DND-41 (cell line): ENCODE measurements around the gene EIPR1.
A peak's percentile ranks its signal among the peaks of the same experiment; 100 is the strongest.

ENCODE experiments used
- ATAC-seq: fragments of 200-7000 bp; cut with Tn5 transposase; 3 replicates; pipeline ENCODE4 v1.9.1; 2021; ENCODE audit warnings: low read depth; ENCODE audit not compliant: insufficient read depth
- DNase-seq: peaks from one replicate; pipeline ENCODE4 v3.0.0-alpha.2; 2020
- H2AFZ ChIP-seq: 2 replicates; pipeline ENCODE4 v1.6.0; 2012; ENCODE audit warnings: low read depth, low read length
- H3K27ac ChIP-seq: 2 replicates; pipeline ENCODE4 v1.5.1; 2012; ENCODE audit warnings: low read length, inconsistent platforms
- H3K27me3 ChIP-seq: fragments of 200-600 bp; sonication (generic); 2 replicates; pipeline ENCODE4 v1.6.0; 2012; ENCODE audit warnings: low read length, mild to moderate bottlenecking, inconsistent platforms; ENCODE audit not compliant: insufficient read depth, poor library complexity
- H3K36me3 ChIP-seq: 2 replicates; pipeline ENCODE4 v1.5.1; 2012; ENCODE audit warnings: low read length, inconsistent platforms; ENCODE audit not compliant: insufficient read depth
- H3K4me1 ChIP-seq: 2 replicates; pipeline ENCODE4 v1.5.1; 2012; ENCODE audit warnings: mild to moderate bottlenecking, low read length; ENCODE audit not compliant: insufficient read depth
- H3K4me2 ChIP-seq: 2 replicates; pipeline ENCODE4 v1.6.0; 2012; ENCODE audit warnings: mild to moderate bottlenecking, moderate library complexity, low read length, inconsistent platforms; ENCODE audit not compliant: insufficient read depth
- H3K4me3 ChIP-seq, 2 experiments: fragments of 200-600 bp in 1 of 2; shearing (Covaris generic) in 1 of 2; 2 replicates each; pipeline ENCODE4 v1.5.1; 2012 to 2016; ENCODE audit warnings: inconsistent platforms in 2 of 2, low read length in 2 of 2, mild to moderate bottlenecking in 2 of 2, low read depth in 1 of 2, moderate library complexity in 1 of 2
- H3K79me2 ChIP-seq: 2 replicates; pipeline ENCODE4 v1.6.0; 2012; ENCODE audit warnings: low read length, inconsistent platforms; ENCODE audit not compliant: insufficient read depth
- H3K9ac ChIP-seq: 2 replicates; pipeline ENCODE4 v1.6.0; 2012; ENCODE audit warnings: low read depth, mild to moderate bottlenecking, inconsistent platforms, low read length, moderate library complexity
- H3K9me3 ChIP-seq: 2 replicates; pipeline ENCODE4 v1.5.1; 2012; ENCODE audit warnings: low read length, moderate library complexity, mild to moderate bottlenecking, inconsistent platforms; ENCODE audit not compliant: insufficient read depth, severe bottlenecking
- H4K20me1 ChIP-seq: 2 replicates; pipeline ENCODE4 v1.6.0; 2012; ENCODE audit warnings: low read length; ENCODE audit not compliant: insufficient read depth
- EZH2 ChIP-seq: IDR thresholded peaks from 3 replicates; pipeline ENCODE4 v1.6.1; 2012; ENCODE audit warnings: borderline replicate concordance, low read depth, mild to moderate bottlenecking, moderate library complexity, low read length, inconsistent platforms; ENCODE audit not compliant: severe bottlenecking
- TF ChIP-seq, protein P1 (sequence below): IDR thresholded peaks from 2 replicates; pipeline ENCODE4 v1.5.1; 2012; ENCODE audit warnings: borderline replicate concordance, low read length, moderate library complexity, mild to moderate bottlenecking; ENCODE audit not compliant: poor library complexity, severe bottlenecking; ENCODE audit errors: extremely low read depth

EIPR1 gene

DNA sequence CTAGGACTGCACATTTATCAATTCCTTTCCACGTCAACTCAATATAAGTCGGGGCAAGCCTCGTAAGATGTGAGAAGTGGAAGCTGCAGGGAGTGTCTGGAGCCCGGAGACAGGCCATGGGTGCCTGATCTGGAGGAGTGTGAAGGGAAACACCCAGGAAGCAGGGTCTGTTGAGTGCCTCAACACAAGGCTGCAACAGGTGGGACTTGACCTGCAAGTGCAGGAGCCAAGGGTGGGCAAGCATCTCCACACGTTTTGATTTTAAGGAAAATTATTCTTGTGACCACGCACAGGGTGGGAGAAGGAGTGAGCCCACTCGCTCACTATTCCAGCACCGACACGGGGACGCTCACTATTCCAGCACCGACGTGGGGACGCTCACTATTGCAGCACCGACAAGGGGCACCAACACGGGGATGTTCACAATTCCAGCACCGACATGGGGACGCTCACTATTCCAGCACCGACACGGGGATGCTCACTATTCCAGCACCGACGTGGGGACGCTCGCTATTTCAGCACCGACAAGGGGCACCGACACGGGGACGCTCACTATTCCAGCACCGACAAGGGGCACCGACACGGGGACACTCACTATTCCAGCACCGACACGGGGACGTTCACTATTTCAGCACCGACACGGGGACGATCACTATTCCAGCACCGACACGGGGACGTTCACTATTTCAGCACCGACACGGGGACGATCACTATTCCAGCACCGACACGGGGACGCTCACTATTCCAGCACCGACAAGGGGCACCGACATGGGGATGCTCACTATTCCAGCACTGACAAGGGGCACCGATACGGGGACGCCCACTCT is 197.3 kb downstream of the EIPR1 start:
- H3K27me3 ChIP-seq = no peaks in the 10 kb centered on the region
- no peaks in the 10 kb centered on the region for H3K36me3 ChIP-seq
- no peak overlapping the region for H2AFZ ChIP-seq
- no peaks in the 10 kb centered on the region for H3K79me2 ChIP-seq
- DNase-seq (no peak), ATAC-seq (no peak)
- no peak overlapping the region for H3K4me2 ChIP-seq
- H3K9me3 ChIP-seq = peaks cover 3% of the 10 kb centered on the region
- no peak for TF ChIP-seq EZH2
- TF ChIP-seq, protein P1, sequence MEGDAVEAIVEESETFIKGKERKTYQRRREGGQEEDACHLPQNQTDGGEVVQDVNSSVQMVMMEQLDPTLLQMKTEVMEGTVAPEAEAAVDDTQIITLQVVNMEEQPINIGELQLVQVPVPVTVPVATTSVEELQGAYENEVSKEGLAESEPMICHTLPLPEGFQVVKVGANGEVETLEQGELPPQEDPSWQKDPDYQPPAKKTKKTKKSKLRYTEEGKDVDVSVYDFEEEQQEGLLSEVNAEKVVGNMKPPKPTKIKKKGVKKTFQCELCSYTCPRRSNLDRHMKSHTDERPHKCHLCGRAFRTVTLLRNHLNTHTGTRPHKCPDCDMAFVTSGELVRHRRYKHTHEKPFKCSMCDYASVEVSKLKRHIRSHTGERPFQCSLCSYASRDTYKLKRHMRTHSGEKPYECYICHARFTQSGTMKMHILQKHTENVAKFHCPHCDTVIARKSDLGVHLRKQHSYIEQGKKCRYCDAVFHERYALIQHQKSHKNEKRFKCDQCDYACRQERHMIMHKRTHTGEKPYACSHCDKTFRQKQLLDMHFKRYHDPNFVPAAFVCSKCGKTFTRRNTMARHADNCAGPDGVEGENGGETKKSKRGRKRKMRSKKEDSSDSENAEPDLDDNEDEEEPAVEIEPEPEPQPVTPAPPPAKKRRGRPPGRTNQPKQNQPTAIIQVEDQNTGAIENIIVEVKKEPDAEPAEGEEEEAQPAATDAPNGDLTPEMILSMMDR = no peak
- no peak overlapping the region for H3K9ac ChIP-seq
- no peaks in the 10 kb centered on the region for H3K4me1 ChIP-seq
- H3K4me3 ChIP-seq = no peak overlapping the region
- no peak overlapping the region for H3K27ac ChIP-seq
- H4K20me1 ChIP-seq = no peaks in the 10 kb centered on the region

DNA sequence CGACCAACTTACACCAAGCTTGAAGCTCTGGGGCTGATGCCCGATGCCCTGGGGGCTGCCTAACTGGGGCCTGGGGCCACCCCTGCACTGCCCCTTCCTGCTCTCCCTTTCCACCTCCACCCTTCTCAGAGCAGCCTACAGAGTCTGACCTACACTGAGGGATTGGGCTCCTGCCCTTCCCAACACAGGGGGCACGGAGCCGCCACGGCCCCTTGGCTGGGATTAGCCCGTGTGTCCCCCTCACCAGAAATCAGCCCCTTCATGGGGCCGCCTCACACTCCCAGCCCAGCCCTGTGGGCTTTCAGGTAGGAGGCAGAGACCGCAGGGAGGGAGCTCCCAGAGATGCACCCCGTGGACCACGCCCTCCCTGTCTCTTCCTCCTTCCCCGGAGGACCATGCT is 198.0 kb downstream of the EIPR1 start:
- no peaks in the 10 kb centered on the region for H3K4me1 ChIP-seq
- DNase-seq = no peak
- no peak for ATAC-seq
- no peaks in the 10 kb centered on the region for H3K36me3 ChIP-seq
- no peak overlapping the region for H3K27ac ChIP-seq
- H2AFZ ChIP-seq = no peak overlapping the region
- H3K79me2 ChIP-seq = no peaks in the 10 kb centered on the region
- H3K4me2 ChIP-seq = no peak overlapping the region
- H3K9me3 ChIP-seq = peaks cover 3% of the 10 kb centered on the region
- H3K27me3 ChIP-seq = no peaks in the 10 kb centered on the region
- no peak overlapping the region for H3K4me3 ChIP-seq
- H3K9ac ChIP-seq = no peak overlapping the region
- no peak for TF ChIP-seq EZH2
- TF ChIP-seq, protein P1 = no peak
- H4K20me1 ChIP-seq = no peaks in the 10 kb centered on the region; the same call in 1 of the 2 replicates

DNA sequence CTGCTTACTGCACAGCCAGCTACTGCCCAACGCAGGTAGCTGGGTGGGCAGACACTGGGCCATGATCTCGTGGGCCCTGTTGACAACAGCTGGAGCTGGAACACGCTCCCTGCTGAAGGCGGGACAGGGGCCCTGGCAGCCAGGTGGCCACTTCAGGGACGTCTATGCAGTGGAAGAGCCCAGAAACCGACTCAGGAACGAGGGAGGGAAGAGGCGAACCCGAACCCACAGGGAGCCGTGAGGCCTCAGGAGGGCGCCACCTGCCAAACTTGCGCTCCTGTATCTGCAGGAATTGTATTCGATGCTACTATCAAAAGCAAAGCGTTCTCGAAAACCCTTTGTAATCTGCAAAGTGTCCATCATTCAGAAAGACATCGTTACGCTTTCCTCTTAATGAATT is 198.4 kb downstream of the EIPR1 start:
- Histone ChIP-seq H3K4me1 (no peaks in the 10 kb centered on the region), H3K4me3 (no peak overlapping the region), H3K4me2 (no peak overlapping the region), H4K20me1 (no peaks in the 10 kb centered on the region; the same call in 1 of the 2 replicates), H3K79me2 (no peaks in the 10 kb centered on the region), H3K9me3 (peaks cover 3% of the 10 kb centered on the region), H3K27me3 (no peaks in the 10 kb centered on the region), H2AFZ (no peak overlapping the region), H3K27ac (no peak overlapping the region), H3K9ac (no peak overlapping the region), H3K36me3 (no peaks in the 10 kb centered on the region)
- no peak for DNase-seq
- TF ChIP-seq EZH2 = no peak
- TF ChIP-seq, protein P1 = peak; percentile 41
- ATAC-seq = no peak
